HG03097 (cell line): ENCODE data around the gene HCN3.
"Not testable (repeated sequence)": the region's sequence is repeated elsewhere in the genome, so short reads cannot be mapped to it uniquely, and the experiment has no call there.

Experiments used
- ATAC-seq: cut with Tn5 transposase; IDR thresholded peaks from one replicate; pipeline ENCODE4 v1.9.1; 2021; ENCODE audit not compliant: unreplicated experiment, low FRiP score

Gene HCN3

GRCh38 chr1:155277070-155277901 is at the start of gene HCN3:
Gene HCN3 (plus strand): TSS chr1:155277463. CDS start chr1:155277591, 128 bp downstream.
- ATAC-seq = peak; percentile 49

DNA sequence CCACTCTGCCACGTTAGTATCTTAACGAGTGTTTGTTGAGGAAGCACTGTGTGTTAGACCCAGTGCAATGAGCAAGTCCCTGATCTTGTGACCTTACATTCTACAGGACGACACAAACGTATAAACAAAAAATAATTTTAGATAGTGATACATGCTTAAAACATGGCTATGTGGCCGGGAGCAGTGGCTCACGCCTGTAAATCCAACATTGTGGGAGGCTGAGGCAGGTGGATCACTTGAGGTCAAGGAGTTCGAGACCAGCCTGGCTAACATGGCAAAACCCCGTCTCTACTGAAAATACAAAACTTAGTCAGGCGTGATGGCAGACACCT is 49.2 kb upstream of the HCN3 start:
- no peak for ATAC-seq

- not testable (repeated sequence) for ATAC-seq
Measured at GRCh38 chr1:155231302-155231701, 46.0 kb upstream of the HCN3 start.

DNA sequence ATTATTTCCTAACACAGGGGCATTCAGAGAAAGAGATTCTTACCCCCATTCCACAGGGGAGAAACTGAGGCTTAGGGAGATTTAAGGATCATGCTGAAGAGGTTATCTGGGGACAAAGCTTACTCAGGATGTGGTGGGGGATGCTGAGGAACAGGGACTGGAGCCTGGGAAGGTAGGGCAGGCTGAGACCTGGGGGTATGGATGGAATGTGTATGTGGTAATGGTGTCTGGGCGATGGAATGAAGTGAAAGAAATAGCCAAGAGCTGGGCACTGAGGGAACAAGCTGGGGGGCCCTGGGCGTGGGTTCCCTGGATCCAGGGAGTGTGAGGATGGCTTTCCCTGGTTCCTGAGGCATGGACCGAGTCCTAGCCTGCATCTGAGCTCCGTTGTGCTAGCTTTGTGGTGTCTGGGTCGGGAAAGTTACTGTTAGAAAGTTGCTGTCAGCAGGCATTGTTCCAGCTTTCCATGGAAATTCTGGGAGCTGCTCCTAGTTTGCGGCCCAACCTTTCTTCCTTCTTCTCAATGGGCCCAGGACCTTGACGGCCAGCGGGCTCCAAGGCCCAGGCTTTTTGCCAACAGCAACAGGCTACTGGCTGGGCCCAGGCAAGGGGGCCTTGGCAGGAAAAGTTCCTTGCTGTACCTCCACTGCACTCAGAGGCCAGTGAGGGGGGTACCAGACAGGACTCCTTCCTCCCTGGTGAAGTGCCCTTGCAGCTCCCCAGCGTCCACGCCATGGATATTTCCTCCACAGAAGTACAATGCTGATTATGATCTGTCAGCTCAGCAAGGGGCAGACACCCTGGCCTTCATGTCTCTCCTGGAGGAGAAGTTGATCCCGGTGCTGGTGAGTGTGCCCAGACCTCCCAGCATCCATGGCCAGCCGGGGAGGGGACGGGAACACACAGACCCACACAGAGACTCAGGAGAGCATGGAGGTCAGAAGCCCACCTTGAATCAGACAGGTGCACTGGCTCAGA is 45.0 kb upstream of the HCN3 start:
- ATAC-seq = not testable (repeated sequence)

- not testable (repeated sequence) for ATAC-seq
Measured at GRCh38 chr1:155233502-155233901, 43.8 kb upstream of the HCN3 start.

GRCh38 chr1:155235375-155235774 is 41.9 kb upstream of the HCN3 start:
- ATAC-seq = not testable (repeated sequence)

- ATAC-seq = no peak
Measured at GRCh38 chr1:155236451-155236850, 40.8 kb upstream of the HCN3 start.

DNA sequence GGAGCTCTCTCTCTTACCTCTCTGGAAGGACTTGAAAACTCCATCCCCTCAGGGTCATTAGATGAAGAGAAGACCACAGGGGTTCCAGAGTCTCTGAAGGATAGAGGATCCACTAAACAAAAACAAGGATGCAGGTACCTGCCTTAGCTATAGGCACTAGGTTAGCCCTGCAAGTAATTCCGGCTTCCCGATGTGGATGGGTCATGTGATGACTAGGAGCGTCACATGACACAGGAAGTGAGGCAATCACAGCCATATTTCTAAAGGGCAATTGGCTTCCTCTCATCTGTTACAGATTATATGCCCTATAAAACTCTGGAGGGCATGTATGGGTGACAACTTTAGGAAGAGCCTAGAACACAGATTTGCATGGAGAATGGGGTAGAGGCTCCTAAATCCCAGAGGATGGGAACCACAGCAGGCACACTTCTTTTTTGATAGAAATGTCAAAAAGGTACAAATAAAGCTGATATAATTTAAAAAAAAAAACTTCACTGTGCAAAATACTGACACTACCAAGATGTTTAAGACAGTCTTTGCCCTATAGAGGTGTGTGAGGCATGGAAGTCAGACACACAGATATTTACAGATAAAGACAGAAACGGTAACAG is 36.1 kb upstream of the HCN3 start:
- no peak for ATAC-seq

GRCh38 chr1:155241841-155242264 is 35.4 kb upstream of the HCN3 start:
- ATAC-seq = no peak

GRCh38 chr1:155242805-155243358 is 34.4 kb upstream of the HCN3 start:
- no peak for ATAC-seq

- peak; percentile 81 for ATAC-seq
Measured at GRCh38 chr1:155244368-155245162, 32.7 kb upstream of the HCN3 start.

DNA sequence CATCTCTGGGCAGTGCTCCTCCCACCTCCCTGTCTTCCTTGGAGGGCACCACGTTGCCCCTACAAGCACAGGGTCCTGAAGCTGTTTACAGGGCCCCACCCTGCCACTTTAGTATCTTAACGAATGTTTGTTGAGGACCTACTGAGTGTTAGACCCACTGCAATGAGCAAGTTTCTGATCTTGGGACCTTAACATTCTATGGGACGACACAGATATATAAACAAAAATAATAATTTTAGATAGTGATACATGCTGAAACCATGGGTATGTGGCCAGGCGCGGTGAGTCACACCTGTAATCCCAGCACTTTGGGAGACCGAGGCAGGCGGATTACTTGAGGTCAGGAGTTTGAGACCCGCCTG is 32.1 kb upstream of the HCN3 start:
- ATAC-seq = peak; percentile 4

- not testable (repeated sequence) for ATAC-seq
Measured at GRCh38 chr1:155246796-155247195, 30.5 kb upstream of the HCN3 start.

GRCh38 chr1:155247667-155248553 is 29.4 kb upstream of the HCN3 start:
- ATAC-seq = no peak

DNA sequence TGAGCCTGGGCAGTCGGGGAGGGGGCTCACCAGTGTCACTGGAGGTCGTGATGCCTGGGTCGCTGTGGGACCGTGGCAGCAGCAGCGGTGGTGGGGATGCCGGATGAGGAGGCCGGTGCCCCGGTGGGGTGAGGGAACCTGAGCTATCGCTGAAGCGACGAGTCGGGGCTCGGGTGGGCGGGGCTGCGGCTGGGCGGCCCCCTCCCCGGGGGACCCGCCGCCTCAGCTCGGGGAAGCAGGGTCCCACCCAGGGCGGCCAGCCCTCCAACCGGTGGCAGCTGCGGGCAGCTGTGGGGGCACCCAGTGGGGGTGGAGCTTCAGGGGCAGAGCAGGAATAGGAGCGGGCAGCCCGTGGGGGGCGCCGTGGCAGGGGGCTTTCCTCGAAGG is 27.0 kb upstream of the HCN3 start:
- peak; percentile 13 for ATAC-seq

- peak; percentile 83 for ATAC-seq
Measured at GRCh38 chr1:155250633-155251449, 26.4 kb upstream of the HCN3 start.

- ATAC-seq = no peak
Measured at GRCh38 chr1:155251566-155251965, 25.7 kb upstream of the HCN3 start.

DNA sequence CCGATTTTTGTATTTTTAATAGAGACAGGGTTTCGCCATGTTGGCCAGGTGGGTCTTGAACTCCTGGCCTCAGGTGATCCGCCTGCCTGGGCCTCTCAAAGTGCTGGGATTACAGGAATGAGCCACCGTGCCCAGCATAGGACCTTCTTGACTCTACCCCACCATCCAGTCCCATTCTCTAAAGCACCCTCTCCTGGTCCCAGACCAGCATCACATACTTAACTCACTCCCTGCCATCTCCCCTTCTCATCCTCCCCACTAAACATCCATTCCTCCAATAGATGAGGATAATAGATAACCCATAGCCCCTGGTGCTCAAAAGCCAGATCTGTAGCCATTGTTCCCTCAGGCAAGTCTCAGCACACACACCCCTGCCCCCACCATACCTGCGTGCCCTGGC is 24.1 kb upstream of the HCN3 start:
- no peak for ATAC-seq
